Neural progenitor cell (in vitro differentiated cells): ENCODE measurements around the gene TMEM114.

Source experiments
- CTCF ChIP-seq: fragments of 200-600 bp; sonication (generic); IDR thresholded peaks from 2 replicates; pipeline ENCODE4 v1.5.1; 2017; ENCODE audit warnings: antibody characterized with exemption, mild to moderate bottlenecking
- EZH2 ChIP-seq: fragments of 200-600 bp; sonication (generic); IDR thresholded peaks from 2 replicates; pipeline ENCODE4 v1.6.1; 2017; ENCODE audit warnings: antibody characterized with exemption, mild to moderate bottlenecking, moderate library complexity
- EZH2phosphoT487 ChIP-seq: fragments of 200-600 bp; sonication (generic); IDR thresholded peaks from 2 replicates; pipeline ENCODE4 v1.6.1; 2017; ENCODE audit warnings: antibody characterized with exemption

GRCh38 chr16:8600144-8600775, 9.9 kb upstream of the TMEM114 start:
- TF ChIP-seq CTCF: no peak
- TF ChIP-seq EZH2: no peak
- TF ChIP-seq EZH2phosphoT487: no peak
